Ovary (tissue), 3 donors: ENCODE results near the gene UBAC1.

Source experiments
- EP300 ChIP-seq: sonication (generic); formaldehyde crosslinking; IDR thresholded peaks from one replicate; pipeline ENCODE4 v1.6.1; 2017; ENCODE audit warnings: antibody characterized with exemption
- POLR2A ChIP-seq: fragments of 450-650 bp; IDR thresholded peaks from one replicate; pipeline ENCODE4 v1.6.1; 2017; ENCODE audit warnings: antibody characterized with exemption, mild to moderate bottlenecking, moderate library complexity
- TF ChIP-seq, protein P1 (sequence below), 3 donors: fragments of 450-650 bp in 2 of 3; fragments of 200-600 bp in 1 of 3; IDR thresholded peaks; one replicate each; pipeline versions ENCODE4 v1.5.1 to v1.8.0; 2016 to 2022; ENCODE audit warnings: antibody characterized with exemption in 3 of 3, mild to moderate bottlenecking in 1 of 3
- donor health status: DM: no; HTN: no; CAD: no.

DNA sequence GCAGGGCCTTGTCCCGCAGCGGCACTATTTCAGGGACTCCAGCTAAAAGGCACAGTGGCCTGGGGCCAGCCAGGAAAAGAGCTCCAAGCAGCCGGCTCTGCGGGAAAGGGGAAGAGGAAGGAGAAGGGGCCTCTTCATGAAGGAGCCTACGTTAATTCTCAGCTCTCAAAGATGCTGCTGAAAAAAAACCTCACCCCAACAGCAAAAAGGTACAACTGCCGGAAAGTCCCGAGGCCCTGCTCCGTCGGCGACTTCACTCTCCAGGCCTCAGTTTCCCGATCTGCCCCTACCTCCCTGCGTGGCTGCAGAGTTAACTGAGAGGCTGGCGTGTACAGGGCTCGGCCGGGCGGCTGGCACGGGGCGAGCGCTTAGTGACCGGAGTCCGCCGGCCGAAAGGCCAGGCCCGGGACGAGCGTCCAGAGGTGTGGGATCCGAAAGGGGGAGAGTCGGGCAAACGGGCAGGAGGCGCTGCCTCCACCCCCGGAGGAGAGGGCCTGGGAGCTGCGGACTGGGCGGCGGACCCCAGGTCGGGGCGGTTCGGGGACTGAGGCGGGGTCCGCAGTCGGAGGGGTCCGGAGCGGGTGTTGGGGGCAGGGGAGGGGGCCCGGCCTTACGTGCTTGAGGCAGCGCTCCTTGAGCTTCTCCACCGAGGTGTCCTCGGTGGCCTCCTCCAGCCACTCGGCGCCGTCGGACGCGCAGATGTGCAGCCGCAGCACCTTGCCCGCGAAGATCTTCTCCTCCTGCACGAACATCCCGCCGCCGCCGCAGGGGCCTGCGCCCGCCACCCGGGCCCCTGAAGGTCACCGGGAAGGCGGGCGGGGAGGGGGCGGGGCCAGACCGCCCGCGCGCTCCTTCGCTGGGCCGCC, 529 bp downstream of the UBAC1 start:
- TF ChIP-seq, protein P1, sequence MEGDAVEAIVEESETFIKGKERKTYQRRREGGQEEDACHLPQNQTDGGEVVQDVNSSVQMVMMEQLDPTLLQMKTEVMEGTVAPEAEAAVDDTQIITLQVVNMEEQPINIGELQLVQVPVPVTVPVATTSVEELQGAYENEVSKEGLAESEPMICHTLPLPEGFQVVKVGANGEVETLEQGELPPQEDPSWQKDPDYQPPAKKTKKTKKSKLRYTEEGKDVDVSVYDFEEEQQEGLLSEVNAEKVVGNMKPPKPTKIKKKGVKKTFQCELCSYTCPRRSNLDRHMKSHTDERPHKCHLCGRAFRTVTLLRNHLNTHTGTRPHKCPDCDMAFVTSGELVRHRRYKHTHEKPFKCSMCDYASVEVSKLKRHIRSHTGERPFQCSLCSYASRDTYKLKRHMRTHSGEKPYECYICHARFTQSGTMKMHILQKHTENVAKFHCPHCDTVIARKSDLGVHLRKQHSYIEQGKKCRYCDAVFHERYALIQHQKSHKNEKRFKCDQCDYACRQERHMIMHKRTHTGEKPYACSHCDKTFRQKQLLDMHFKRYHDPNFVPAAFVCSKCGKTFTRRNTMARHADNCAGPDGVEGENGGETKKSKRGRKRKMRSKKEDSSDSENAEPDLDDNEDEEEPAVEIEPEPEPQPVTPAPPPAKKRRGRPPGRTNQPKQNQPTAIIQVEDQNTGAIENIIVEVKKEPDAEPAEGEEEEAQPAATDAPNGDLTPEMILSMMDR (IDR thresholded peaks at IDR 0.05): no peak
- TF ChIP-seq POLR2A (no peak), EP300 (no peak)
